Tibial nerve (tissue), 4 donors: ENCODE measurements around the gene ZNF425. TPM values are rescaled to one million over a fixed set of nuclear protein-coding genes. Genes with fewer than 3 reads are reported as not detected.

Experiments
- DNase-seq, 2 donors: peaks; one replicate each; pipeline ENCODE4 v3.0.0-alpha.2; 2019; ENCODE audit warnings: low spot score in 2 of 2
- H3K27ac ChIP-seq, 4 donors: fragments of 200-600 bp; sonication (generic) in 3 of 4; one replicate each; pipeline ENCODE4 v1.5.1; 2017 to 2019; ENCODE audit warnings: mild to moderate bottlenecking in 1 of 4
- H3K27me3 ChIP-seq, 2 donors: fragments of 200-600 bp; sonication (generic) in 1 of 2; one replicate each; pipeline versions ENCODE4 v1.5.1 to v1.6.0; 2017 to 2019
- H3K36me3 ChIP-seq, 3 donors: fragments of 200-600 bp; sonication (generic); one replicate each; pipeline ENCODE4 v1.5.1; 2018 to 2019
- H3K4me1 ChIP-seq, 4 donors: fragments of 200-600 bp; sonication (generic) in 3 of 4; one replicate each; pipeline ENCODE4 v1.5.1; 2017 to 2019
- H3K4me3 ChIP-seq, 4 donors: fragments of 200-600 bp; sonication (generic) in 3 of 4; one replicate each; pipeline ENCODE4 v1.5.1; 2017 to 2019; ENCODE audit warnings: mild to moderate bottlenecking in 1 of 4, moderate library complexity in 1 of 4
- H3K9me3 ChIP-seq, 4 donors: fragments of 200-600 bp; sonication (generic) in 3 of 4; one replicate each; pipeline ENCODE4 v1.5.1; 2017 to 2019
- EP300 ChIP-seq, 2 donors: sonication (generic); formaldehyde crosslinking; IDR thresholded peaks; one replicate each; pipeline ENCODE4 v1.6.1; 2017; ENCODE audit warnings: antibody characterized with exemption in 2 of 2, mild to moderate bottlenecking in 1 of 2
- POLR2A ChIP-seq, 2 donors: fragments of 450-650 bp; IDR thresholded peaks; one replicate each; pipeline ENCODE4 v1.6.1; 2017; ENCODE audit warnings: antibody characterized with exemption in 2 of 2, mild to moderate bottlenecking in 2 of 2, moderate library complexity in 2 of 2
- WGBS, 2 donors: methylation state at CpG; one replicate each; pipeline ENCODE4 v1.1.5; 2018; 5-methylcytosine and 5-hydroxymethylcytosine counted together
- total RNA-seq, 4 donors: library from RNA; depleted of rRNA; stranded (reverse); fragments of >200 nt; gene quantifications; one replicate each; pipeline ENCODE4 v1.1.0, GENCODE V29; 2016
- TF ChIP-seq, protein P1 (sequence below), 5 experiments: fragments of 200-600 bp in 3 of 5; fragments of 450-650 bp in 2 of 5; sonication (generic) in 3 of 5; IDR thresholded peaks; one replicate each; pipeline ENCODE4 v1.5.1; 2016 to 2019; ENCODE audit warnings: antibody characterized with exemption in 5 of 5, mild to moderate bottlenecking in 3 of 5, moderate library complexity in 2 of 5

ZNF425 gene
- total RNA-seq, 4 donors from 2014 or later: 1.9 to 10.9 (median 4.6) TPM

GRCh38 chr7:149166630-149167352 is 40.7 kb upstream of the ZNF425 start:
- no peak for TF ChIP-seq POLR2A (IDR thresholded peaks at IDR 0.05)
- TF ChIP-seq, protein P1, sequence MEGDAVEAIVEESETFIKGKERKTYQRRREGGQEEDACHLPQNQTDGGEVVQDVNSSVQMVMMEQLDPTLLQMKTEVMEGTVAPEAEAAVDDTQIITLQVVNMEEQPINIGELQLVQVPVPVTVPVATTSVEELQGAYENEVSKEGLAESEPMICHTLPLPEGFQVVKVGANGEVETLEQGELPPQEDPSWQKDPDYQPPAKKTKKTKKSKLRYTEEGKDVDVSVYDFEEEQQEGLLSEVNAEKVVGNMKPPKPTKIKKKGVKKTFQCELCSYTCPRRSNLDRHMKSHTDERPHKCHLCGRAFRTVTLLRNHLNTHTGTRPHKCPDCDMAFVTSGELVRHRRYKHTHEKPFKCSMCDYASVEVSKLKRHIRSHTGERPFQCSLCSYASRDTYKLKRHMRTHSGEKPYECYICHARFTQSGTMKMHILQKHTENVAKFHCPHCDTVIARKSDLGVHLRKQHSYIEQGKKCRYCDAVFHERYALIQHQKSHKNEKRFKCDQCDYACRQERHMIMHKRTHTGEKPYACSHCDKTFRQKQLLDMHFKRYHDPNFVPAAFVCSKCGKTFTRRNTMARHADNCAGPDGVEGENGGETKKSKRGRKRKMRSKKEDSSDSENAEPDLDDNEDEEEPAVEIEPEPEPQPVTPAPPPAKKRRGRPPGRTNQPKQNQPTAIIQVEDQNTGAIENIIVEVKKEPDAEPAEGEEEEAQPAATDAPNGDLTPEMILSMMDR (IDR thresholded peaks at IDR 0.05): no peak
- no peak for TF ChIP-seq EP300 (IDR thresholded peaks at IDR 0.05)
- no peak overlapping the region for H3K4me3 ChIP-seq
- no peaks in the 10 kb centered on the region for H3K27me3 ChIP-seq
- H3K27ac ChIP-seq: no peak overlapping the region
- peaks cover 0 to 85% (median 5%) of the 10 kb centered on the region in 3 donors for H3K36me3 ChIP-seq
- H3K4me1 ChIP-seq: no peaks in the 10 kb centered on the region
- no peaks in the 10 kb centered on the region for H3K9me3 ChIP-seq
- DNase-seq: no peak

- Histone ChIP-seq H3K9me3 (no peaks in the 10 kb centered on the region), H3K27me3 (no peaks in the 10 kb centered on the region), H3K4me1 (no peaks in the 10 kb centered on the region), H3K4me3 (no peak overlapping the region), H3K36me3 (peaks cover 0 to 82% (median 5%) of the 10 kb centered on the region in 3 donors), H3K27ac (no peak overlapping the region)
- WGBS, 2 donors: 81 to 86% methylated on average over 1 of the region's 1 CpG
- no peak for TF ChIP-seq POLR2A (IDR thresholded peaks at IDR 0.05)
- TF ChIP-seq, protein P1 (IDR thresholded peaks at IDR 0.05): no peak
- TF ChIP-seq EP300 (IDR thresholded peaks at IDR 0.05): no peak
- DNase-seq: no peak
Measured at GRCh38 chr7:149166142-149166541, 40.0 kb upstream of the ZNF425 start.

DNA sequence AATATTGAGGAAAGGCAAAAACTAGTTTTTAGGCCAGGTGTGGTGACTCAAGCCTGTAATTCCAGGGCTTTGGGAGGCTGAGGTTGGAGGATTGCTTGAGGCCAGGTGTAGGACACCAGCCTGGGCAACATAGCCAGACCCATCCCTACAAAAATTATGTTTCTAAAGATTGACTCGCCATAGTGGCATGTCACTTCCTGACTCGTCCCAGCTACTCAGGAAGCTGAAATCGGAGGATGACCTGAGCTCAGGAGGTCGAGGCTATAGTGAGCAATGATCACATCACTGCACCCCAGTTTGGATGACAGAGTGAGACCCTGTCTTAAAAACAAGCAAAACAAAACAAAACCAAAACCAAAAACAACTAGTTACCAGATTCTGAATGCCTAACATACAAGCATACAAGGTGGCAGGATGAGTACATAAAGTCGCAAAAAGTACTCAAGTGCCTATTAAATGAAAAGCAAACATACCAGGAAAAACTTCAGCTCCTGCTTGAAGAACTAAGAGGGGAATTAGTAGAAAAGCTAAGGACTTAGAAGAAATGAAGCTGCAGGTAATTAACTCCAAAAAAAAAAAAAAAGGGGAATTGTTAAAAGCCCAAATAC is 35.2 kb upstream of the ZNF425 start:
- Histone ChIP-seq H3K36me3 (peaks cover 0 to 79% (median 0%) of the 10 kb centered on the region in 3 donors), H3K4me1 (no peaks in the 10 kb centered on the region), H3K27me3 (no peaks in the 10 kb centered on the region), H3K9me3 (no peaks in the 10 kb centered on the region), H3K27ac (no peak overlapping the region), H3K4me3 (no peak overlapping the region)
- DNase-seq: no peak
- WGBS, 2 donors: 61 to 76% methylated on average over 5 of the region's 5 CpGs
- TF ChIP-seq EP300 (IDR thresholded peaks at IDR 0.05): no peak
- TF ChIP-seq POLR2A (IDR thresholded peaks at IDR 0.05): no peak
- TF ChIP-seq, protein P1 (IDR thresholded peaks at IDR 0.05): no peak

DNA sequence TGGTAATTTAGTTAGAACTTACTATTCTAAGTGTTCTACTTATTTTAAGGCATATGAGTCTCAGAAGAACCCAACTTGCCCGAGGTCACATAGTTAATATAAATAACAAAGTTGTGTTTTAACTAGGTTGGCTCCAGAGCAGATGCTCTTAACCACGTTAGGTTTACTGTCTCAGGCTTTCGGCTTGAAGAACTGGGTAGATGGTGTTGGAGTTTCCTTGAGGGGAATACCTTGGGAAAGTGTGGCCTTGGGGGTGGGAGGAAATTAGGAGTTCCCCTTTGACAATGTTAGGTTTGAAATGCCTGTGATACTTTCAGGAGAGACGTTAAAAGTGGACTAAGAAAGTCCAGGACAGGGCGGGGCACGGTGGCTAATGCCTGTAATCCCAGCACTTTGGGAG is 30.8 kb upstream of the ZNF425 start:
- Histone ChIP-seq H3K9me3 (no peaks in the 10 kb centered on the region), H3K36me3 (peaks cover 0 to 72% (median 0%) of the 10 kb centered on the region in 3 donors), H3K27me3 (no peaks in the 10 kb centered on the region), H3K4me1 (peaks cover 0 to 7% (median 0%) of the 10 kb centered on the region in 4 donors), H3K4me3 (no peak overlapping the region), H3K27ac (no peak overlapping the region)
- TF ChIP-seq EP300 (IDR thresholded peaks at IDR 0.05): no peak
- TF ChIP-seq, protein P1 (IDR thresholded peaks at IDR 0.05): no peak
- TF ChIP-seq POLR2A (IDR thresholded peaks at IDR 0.05): no peak
- WGBS, 2 donors: 93 to 95% methylated on average over 6 of the region's 6 CpGs
- no peak for DNase-seq

DNA sequence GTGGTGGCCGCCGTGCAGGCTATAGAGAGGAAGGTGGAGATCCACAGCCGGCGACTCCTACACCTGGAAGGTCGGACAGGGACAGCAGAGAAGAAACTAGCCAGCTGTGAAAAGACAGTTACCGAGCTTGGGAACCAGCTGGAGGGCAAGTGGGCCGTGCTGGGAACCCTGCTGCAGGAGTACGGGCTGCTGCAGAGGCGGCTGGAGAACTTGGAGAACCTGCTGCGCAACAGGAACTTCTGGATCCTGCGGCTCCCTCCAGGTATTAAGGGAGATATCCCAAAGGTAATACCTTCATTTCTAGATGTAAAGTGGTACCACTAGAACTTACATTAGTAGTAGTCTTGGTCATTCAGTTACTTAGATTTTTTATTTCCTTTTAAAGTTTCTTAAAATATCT is 27.9 kb upstream of the ZNF425 start:
- TF ChIP-seq POLR2A (IDR thresholded peaks at IDR 0.05) (no peak), EP300 (IDR thresholded peaks at IDR 0.05) (no peak)
- TF ChIP-seq, protein P1 (IDR thresholded peaks at IDR 0.05): no peak
- DNase-seq: no peak
- Histone ChIP-seq H3K27me3 (no peaks in the 10 kb centered on the region), H3K36me3 (peaks cover 0 to 49% (median 0%) of the 10 kb centered on the region in 3 donors), H3K4me3 (no peak overlapping the region), H3K9me3 (no peaks in the 10 kb centered on the region), H3K4me1 (peaks cover 0 to 23% (median 2%) of the 10 kb centered on the region in 4 donors), H3K27ac (no peak overlapping the region)
- 95 to 96% methylated on average over 11 of the region's 11 CpGs for WGBS, 2 donors
